Thoracic aorta (tissue), 2 donors: ENCODE measurements around the gene KIRREL3. TPM values are rescaled to one million over a fixed set of nuclear protein-coding genes. Genes with fewer than 3 reads are reported as not detected.

Experiments
- ATAC-seq: fragments of 150-250 bp; one replicate; pipeline ENCODE4 v1.8.0; 2017; ENCODE audit warnings: low read depth; ENCODE audit not compliant: insufficient number of reproducible peaks, low FRiP score
- DNase-seq: peaks from one replicate; pipeline ENCODE4 v3.0.0-alpha.2; 2020; ENCODE audit warnings: low spot score
- H3K27ac ChIP-seq, 2 donors: fragments of 200-600 bp; sonication (generic); 1 replicate in 1 of 2; 2 replicates in 1 of 2; pipeline ENCODE4 v1.5.1; 2016; ENCODE audit warnings: mild to moderate bottlenecking in 2 of 2, moderate library complexity in 2 of 2
- H3K27me3 ChIP-seq: fragments of 200-600 bp; sonication (generic); replicated peaks from 2 replicates; pipeline ENCODE4 v1.6.0; 2016; ENCODE audit warnings: mild to moderate bottlenecking; ENCODE audit not compliant: insufficient read depth
- H3K36me3 ChIP-seq: fragments of 200-600 bp; sonication (generic); one replicate; pipeline ENCODE4 v1.5.1; 2016
- H3K4me1 ChIP-seq, 2 donors: fragments of 200-600 bp; sonication (generic); 1 replicate in 1 of 2; 2 replicates in 1 of 2; pipeline versions ENCODE4 v1.5.1 to v1.6.0; 2016; ENCODE audit warnings: low read depth in 2 of 2, mild to moderate bottlenecking in 1 of 2; ENCODE audit not compliant: control insufficient read depth in 1 of 2
- H3K4me3 ChIP-seq: fragments of 200-600 bp; sonication (generic); 2 replicates; pipeline ENCODE4 v1.5.1; 2016; ENCODE audit warnings: mild to moderate bottlenecking
- H3K9me3 ChIP-seq: fragments of 200-600 bp; sonication (generic); 2 replicates; pipeline ENCODE4 v1.5.1; 2016
- CTCF ChIP-seq: fragments of 200-600 bp; sonication (generic); IDR thresholded peaks from one replicate; pipeline ENCODE4 v1.5.1; 2019; ENCODE audit warnings: antibody characterized with exemption
- total RNA-seq, 2 donors: library from RNA; depleted of rRNA; stranded (reverse); fragments of >200 nt; gene quantifications; one replicate each; pipeline versions ENCODE4 v1.1.0 to v1.2.3, GENCODE V29; 2016

The KIRREL3 gene
- total RNA-seq, 2 donors from 2014 or later = not detected

GRCh38 chr11:126733685-126734084 is 266.9 kb downstream of the KIRREL3 start:
- no peaks in the 10 kb centered on the region for H3K36me3 ChIP-seq
- H3K27me3 ChIP-seq = no peaks in the 10 kb centered on the region
- H3K4me1 ChIP-seq = no peaks in the 10 kb centered on the region
- no peak overlapping the region for H3K4me3 ChIP-seq
- ATAC-seq (no peak), DNase-seq (no peak)
- H3K27ac ChIP-seq = no peak overlapping the region
- TF ChIP-seq CTCF = no peak
- no peaks in the 10 kb centered on the region for H3K9me3 ChIP-seq

GRCh38 chr11:126732981-126733380 is 267.6 kb downstream of the KIRREL3 start:
- Histone ChIP-seq H3K36me3 (no peaks in the 10 kb centered on the region), H3K27ac (no peak overlapping the region), H3K4me1 (no peaks in the 10 kb centered on the region), H3K4me3 (no peak overlapping the region), H3K27me3 (no peaks in the 10 kb centered on the region), H3K9me3 (no peaks in the 10 kb centered on the region)
- ATAC-seq = no peak
- DNase-seq = no peak
- no peak for TF ChIP-seq CTCF

GRCh38 chr11:126731576-126732142 is 268.9 kb downstream of the KIRREL3 start:
- no peaks in the 10 kb centered on the region for H3K36me3 ChIP-seq
- H3K4me3 ChIP-seq = no peak overlapping the region
- H3K9me3 ChIP-seq = no peaks in the 10 kb centered on the region
- TF ChIP-seq CTCF = no peak
- ATAC-seq = no peak
- no peak for DNase-seq
- H3K27me3 ChIP-seq = no peaks in the 10 kb centered on the region
- H3K4me1 ChIP-seq = no peaks in the 10 kb centered on the region
- H3K27ac ChIP-seq = no peak overlapping the region

GRCh38 chr11:126727381-126727780 is 273.2 kb downstream of the KIRREL3 start:
- H3K4me3 ChIP-seq = no peak overlapping the region
- no peaks in the 10 kb centered on the region for H3K36me3 ChIP-seq
- H3K27ac ChIP-seq = no peak overlapping the region
- DNase-seq (no peak), ATAC-seq (no peak)
- H3K9me3 ChIP-seq = no peaks in the 10 kb centered on the region
- no peaks in the 10 kb centered on the region for H3K27me3 ChIP-seq
- no peak for TF ChIP-seq CTCF
- H3K4me1 ChIP-seq = no peaks in the 10 kb centered on the region

GRCh38 chr11:126725521-126725920 is 275.0 kb downstream of the KIRREL3 start:
- no peaks in the 10 kb centered on the region for H3K27me3 ChIP-seq
- ATAC-seq = no peak
- H3K36me3 ChIP-seq = no peaks in the 10 kb centered on the region
- H3K27ac ChIP-seq = no peak overlapping the region
- H3K4me1 ChIP-seq = no peaks in the 10 kb centered on the region
- no peak overlapping the region for H3K4me3 ChIP-seq
- DNase-seq = no peak
- H3K9me3 ChIP-seq = no peaks in the 10 kb centered on the region
- TF ChIP-seq CTCF = no peak
